Endothelial cell of umbilical vein (primary cell): ENCODE data around the gene NRXN3. TPM values are rescaled to one million over a fixed set of nuclear protein-coding genes. Genes with fewer than 3 reads are reported as not detected.

Source experiments
- BruUV-seq: library from RNA; stranded (reverse); fragments of 400-500 nt; replicated peaks from 2 replicates; lab custom pipeline; 2021; lab: Mats Ljungman, UMichigan
- CTCF ChIA-PET: fragments of 300-600, 350-600 bp; sonication (Branson Sonifier 250); formaldehyde crosslinking; loops from one replicate; lab custom pipeline; 2021; ENCODE audit warnings: antibody characterized with exemption, inconsistent platforms; lab: Charles Lee
- POLR2A ChIA-PET: fragments of 300-600, 350-600 bp; sonication (Branson Sonifier 250); formaldehyde crosslinking; loops from one replicate; lab custom pipeline; 2021; ENCODE audit warnings: antibody characterized with exemption, inconsistent platforms; lab: Charles Lee
- DNase-seq: peaks from one replicate; pipeline ENCODE4 v3.0.0-alpha.2; 2011; ENCODE audit warnings: low read depth, low spot score
- FAIRE-seq: peaks from 2 replicates; lab custom pipeline; 2011; peaks lifted over from hg19 to GRCh38; lab: Jason Lieb, UNC
- H2AFZ ChIP-seq: 2 replicates; pipeline ENCODE4 v1.6.0; 2012; ENCODE audit warnings: low read depth, low read length, control low read depth, inconsistent platforms
- H3K27ac ChIP-seq: 2 replicates; pipeline ENCODE4 v1.5.1; 2011; ENCODE audit warnings: low read depth, mild to moderate bottlenecking, control low read depth, low read length, moderate library complexity; ENCODE audit not compliant: insufficient read depth
- H3K27me3 ChIP-seq, 2 experiments: 2 replicates each; pipeline versions ENCODE4 v1.6.0 to v1.6.1; 2011; ENCODE audit warnings: low read length in 2 of 2, mixed read lengths in 1 of 2; ENCODE audit not compliant: control insufficient read depth in 2 of 2, insufficient read depth in 2 of 2
- H3K36me3 ChIP-seq, 2 experiments: 2 replicates in 1 of 2; 3 replicates in 1 of 2; pipeline ENCODE4 v1.5.1; 2011; ENCODE audit warnings: low read length in 2 of 2, mild to moderate bottlenecking in 1 of 2, moderate library complexity in 1 of 2; ENCODE audit not compliant: control insufficient read depth in 2 of 2, insufficient read depth in 2 of 2; ENCODE audit errors: extremely low read depth in 1 of 2
- H3K4me1 ChIP-seq: 3 replicates; pipeline ENCODE4 v1.5.1; 2011; ENCODE audit warnings: mild to moderate bottlenecking, low read length; ENCODE audit not compliant: control insufficient read depth, insufficient read depth; ENCODE audit errors: extremely low read depth
- H3K4me2 ChIP-seq: 2 replicates; pipeline ENCODE4 v1.6.1; 2011; ENCODE audit warnings: low read length, control low read depth, mixed read lengths; ENCODE audit not compliant: insufficient read depth
- H3K4me3 ChIP-seq, 3 experiments: fragments of 200-600 bp in 1 of 3; sonication (generic), shearing (Covaris generic) in 1 of 3; replicated peaks in 1 of 3; 2 replicates each; pipeline ENCODE4 v1.5.1; 2011 to 2016; ENCODE audit warnings: control low read depth in 3 of 3, low read length in 3 of 3, mild to moderate bottlenecking in 2 of 3, inconsistent platforms in 1 of 3, low read depth in 1 of 3, moderate library complexity in 1 of 3; ENCODE audit not compliant: insufficient read depth in 1 of 3
- H3K79me2 ChIP-seq: 2 replicates; pipeline ENCODE4 v1.6.0; 2012; ENCODE audit warnings: low read length, inconsistent platforms; ENCODE audit not compliant: control insufficient read depth, insufficient read depth
- H3K9ac ChIP-seq: replicated peaks from 2 replicates; pipeline ENCODE3; 2011; ENCODE audit warnings: low read length, control low read depth; ENCODE audit not compliant: insufficient read depth; ENCODE audit errors: extremely low read depth
- H3K9me1 ChIP-seq: replicated peaks from 3 replicates; pipeline ENCODE4 v1.6.0; 2011; ENCODE audit warnings: mild to moderate bottlenecking, low read length; ENCODE audit not compliant: control insufficient read depth, insufficient read depth; ENCODE audit errors: extremely low read depth
- H3K9me3 ChIP-seq: replicated peaks from 2 replicates; pipeline ENCODE4 v1.5.1; 2012; ENCODE audit warnings: low read length, inconsistent platforms; ENCODE audit not compliant: control insufficient read depth, insufficient read depth
- H4K20me1 ChIP-seq: replicated peaks from 2 replicates; pipeline ENCODE3; 2011; ENCODE audit warnings: mild to moderate bottlenecking, low read length; ENCODE audit not compliant: control insufficient read depth, insufficient read depth; ENCODE audit errors: extremely low read depth
- CTCF ChIP-seq, 2 donors: IDR thresholded peaks; 1 replicate in 1 of 2; 2 replicates in 1 of 2; pipeline ENCODE4 v1.5.1; 2011; ENCODE audit warnings: low read length in 2 of 2, mild to moderate bottlenecking in 2 of 2, moderate library complexity in 2 of 2, control low read depth in 1 of 2, inconsistent platforms in 1 of 2, low read depth in 1 of 2; ENCODE audit not compliant: insufficient read depth in 1 of 2; ENCODE audit errors: extremely low read depth in 1 of 2
- EZH2 ChIP-seq: IDR thresholded peaks from 2 replicates; pipeline ENCODE4 v1.6.1; 2012; ENCODE audit warnings: borderline replicate concordance, low read depth, mild to moderate bottlenecking, moderate library complexity, low read length, inconsistent platforms; ENCODE audit not compliant: severe bottlenecking
- FOS ChIP-seq: IDR thresholded peaks from 2 replicates; pipeline ENCODE4 v1.6.1; 2011; ENCODE audit warnings: mild to moderate bottlenecking, low read length, moderate library complexity, borderline replicate concordance; ENCODE audit not compliant: insufficient read depth
- GATA2 ChIP-seq: IDR thresholded peaks from 2 replicates; pipeline ENCODE4 v1.7.0; 2011; ENCODE audit warnings: low read depth, mild to moderate bottlenecking, moderate library complexity, mixed read lengths, low read length; ENCODE audit not compliant: insufficient read length, insufficient read depth
- JUN ChIP-seq: IDR thresholded peaks from 2 replicates; pipeline ENCODE4 v1.6.1; 2011; ENCODE audit warnings: borderline replicate concordance, low read depth; ENCODE audit not compliant: insufficient read length, insufficient read depth
- MYC ChIP-seq: IDR thresholded peaks from one replicate; pipeline ENCODE4 v1.6.1; 2011; ENCODE audit warnings: mild to moderate bottlenecking, low read depth, low read length
- POLR2A ChIP-seq: IDR thresholded peaks from 2 replicates; pipeline ENCODE4 v1.6.1; 2012; ENCODE audit warnings: low read depth, mild to moderate bottlenecking, control low read depth, low read length
- POLR2AphosphoS5 ChIP-seq: IDR thresholded peaks from 2 replicates; pipeline ENCODE4 v1.6.1; 2012; ENCODE audit warnings: low read depth, mild to moderate bottlenecking, control low read depth, low read length, moderate library complexity; ENCODE audit not compliant: insufficient read depth
- dilution Hi-C: fragments of 300-500 bp; cut with MboI; formaldehyde crosslinking; loops from one replicate; pipeline ENCODE4 v1.15.0; 2019; ENCODE audit warnings: low sequenced_read_pairs; ENCODE audit not compliant: extremely low pct_ligation_motif_present
- intact Hi-C: fragments of 100-400 bp; cut with micrococcal nuclease; formaldehyde crosslinking; loops from one replicate; pipeline ENCODE4 v1.10.0; 2022
- polyA plus RNA-seq, 4 experiments: library from polyadenylated mRNA; depleted of rRNA in 3 of 4; stranded (reverse) in 3 of 4; unstranded in 1 of 4; fragments of >200 nt; gene quantifications; 2 replicates each; pipeline versions ENCODE4 v1.2.1 to v1.2.3, GENCODE V29; 2011 to 2012; ENCODE audit warnings: missing spikeins in 1 of 4
- total RNA-seq: library from RNA; stranded (reverse); gene quantifications from 2 replicates; pipeline ENCODE4 v1.2.3, GENCODE V29; 2021
- TF ChIP-seq, protein P1 (sequence below): IDR thresholded peaks from 2 replicates; pipeline ENCODE4 v1.6.1; 2011; ENCODE audit not compliant: insufficient read depth, insufficient read length

Gene NRXN3
- total and polyA plus RNA-seq, 2 donors (not counting 3 experiments of a cell fraction or from before 2014, with no cell fraction given): 0.72 to 4.2 TPM

- Histone ChIP-seq H3K9ac (peak overlapping the region; percentile 12), H3K27me3 (peaks cover 16 to 33% of the 10 kb centered on the region in 2 experiments), H3K79me2 (no peaks in the 10 kb centered on the region), H3K9me3 (no peaks in the 10 kb centered on the region), H4K20me1 (no peaks in the 10 kb centered on the region), H3K27ac (no peak overlapping the region), H3K4me2 (peak overlapping the region; percentile 82), H3K36me3 (no peaks in the 10 kb centered on the region), H3K4me1 (peaks cover 7% of the 10 kb centered on the region), H3K4me3 (peak overlapping the region; percentile 33 to 62 (median 34)), H3K9me1 (no peaks in the 10 kb centered on the region), H2AFZ (peak overlapping the region; percentile 92)
- FAIRE-seq (peak; percentile 60), DNase-seq (peak; percentile 83)
- TSS peak; percentile 45 for BruUV-seq
- TF ChIP-seq POLR2AphosphoS5: no peak
- TF ChIP-seq MYC: no peak
- intact Hi-C loops: loop anchor here (2.0 to 10.0 kb wide), 6 partner anchors 90 to 1576 kb away; no protein-coding TSS in a partner anchor
- dilution Hi-C loops: no loop called here
- CTCF ChIA-PET: no interaction called here
- POLR2A ChIA-PET: no interaction called here
Observed at GRCh38 chr14:79278798-79279644, 1108.8 kb downstream of the NRXN3 start.

- Histone ChIP-seq H4K20me1 (no peaks in the 10 kb centered on the region), H3K27me3 (peaks cover 16 to 33% of the 10 kb centered on the region in 2 experiments), H3K4me2 (peak overlapping the region; percentile 82), H3K36me3 (no peaks in the 10 kb centered on the region), H2AFZ (peak overlapping the region; percentile 92), H3K4me3 (peak overlapping the region; percentile 33 to 62 (median 34)), H3K9ac (peak overlapping the region; percentile 0), H3K9me3 (no peaks in the 10 kb centered on the region), H3K27ac (no peak overlapping the region), H3K9me1 (no peaks in the 10 kb centered on the region), H3K4me1 (peaks cover 7% of the 10 kb centered on the region), H3K79me2 (no peaks in the 10 kb centered on the region)
- TF ChIP-seq GATA2 (no peak), POLR2AphosphoS5 (no peak), FOS (no peak), EZH2 (no peak), JUN (no peak), CTCF (IDR thresholded peaks at IDR 0.05; ENCODE audit: extremely low read depth in 1 of 2, insufficient read depth in 1 of 2, low read depth in 1 of 2, low read length in 2 of 2) (no peak), MYC (no peak), POLR2A (no peak)
- TF ChIP-seq, protein P1, sequence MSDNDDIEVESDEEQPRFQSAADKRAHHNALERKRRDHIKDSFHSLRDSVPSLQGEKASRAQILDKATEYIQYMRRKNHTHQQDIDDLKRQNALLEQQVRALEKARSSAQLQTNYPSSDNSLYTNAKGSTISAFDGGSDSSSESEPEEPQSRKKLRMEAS: no peak
- ChIA-PET POLR2A (no interaction called here), CTCF (interaction anchor here (1.9 to 3.3 kb wide), 2 partner anchors 13 to 264 kb away, joined by 8 to 9 read pairs; no protein-coding TSS in a partner anchor)
- dilution Hi-C loops (no loop called here), intact Hi-C loops (loop anchor here (2.0 to 10.0 kb wide), 7 partner anchors 37 to 1575 kb away; no protein-coding TSS in a partner anchor)
- DNase-seq (no peak), FAIRE-seq (no peak)
- TSS peak; percentile 65 for BruUV-seq
Observed at GRCh38 chr14:79279645-79280597, 1109.7 kb downstream of the NRXN3 start.
